A549 (cell line): ENCODE measurements around the gene SGCE.

Experiments used
- CHD4 ChIP-seq: fragments of 200-600 bp; sonication (generic); IDR thresholded peaks from 2 replicates; pipeline ENCODE4 v1.6.1; 2016; ENCODE audit warnings: antibody characterized with exemption, mild to moderate bottlenecking, borderline replicate concordance
- EP300 ChIP-seq, 2 experiments: fragments of >200 bp; sonication (Bioruptor Twin); formaldehyde crosslinking; IDR thresholded peaks; 2 replicates in 1 of 2; 3 replicates in 1 of 2; pipeline ENCODE4 v1.6.1; 2016 to 2017
- RFX5 ChIP-seq: fragments of 450-650 bp; IDR thresholded peaks from 2 replicates; pipeline ENCODE4 v1.7.1; 2014; ENCODE audit warnings: antibody characterized with exemption, mild to moderate bottlenecking, moderate library complexity

DNA sequence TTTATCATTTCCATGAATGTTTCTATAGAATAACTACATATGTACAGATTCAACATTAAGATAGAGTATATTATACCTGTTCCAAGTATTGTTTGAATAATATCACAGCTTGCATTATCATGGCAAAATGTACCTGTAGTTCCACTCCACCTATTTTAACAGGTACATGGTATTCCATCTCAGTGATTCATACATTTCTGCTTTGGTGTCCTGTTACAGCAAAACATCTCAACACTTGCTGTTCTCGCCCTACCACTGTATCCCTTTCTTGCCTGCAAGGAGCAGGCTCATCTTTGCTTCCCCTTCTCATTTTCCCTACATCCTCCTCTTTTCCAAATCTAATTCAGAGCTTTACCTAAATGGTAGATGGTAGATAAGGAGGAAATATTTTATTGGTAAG lies 27.1 kb upstream of the SGCE start:
- no peak for TF ChIP-seq EP300 (IDR thresholded peaks at IDR 0.05)
- TF ChIP-seq CHD4 = no peak
- TF ChIP-seq RFX5 = no peak
